HL-60 (cell line): Measurements from ENCODE around the gene GPR17.

Source experiments
- CTCF ChIP-seq: IDR thresholded peaks from one replicate; pipeline ENCODE4 v1.5.1; 2011; ENCODE audit warnings: low read length, control low read depth, inconsistent platforms; ENCODE audit not compliant: insufficient read depth
- GABPA ChIP-seq: IDR thresholded peaks from 2 replicates; pipeline ENCODE4 v1.6.1; 2012; ENCODE audit warnings: low read depth
- POLR2AphosphoS5 ChIP-seq: IDR thresholded peaks from 2 replicates; pipeline ENCODE4 v1.6.1; 2012; ENCODE audit warnings: low read depth
- TF ChIP-seq, protein P1 (sequence below): IDR thresholded peaks from 2 replicates; pipeline ENCODE4 v1.6.1; 2012; ENCODE audit warnings: low read depth; ENCODE audit not compliant: insufficient replicate concordance

- no peak for TF ChIP-seq CTCF
- TF ChIP-seq POLR2AphosphoS5 = no peak
- no peak for TF ChIP-seq GABPA
- TF ChIP-seq, protein P1, sequence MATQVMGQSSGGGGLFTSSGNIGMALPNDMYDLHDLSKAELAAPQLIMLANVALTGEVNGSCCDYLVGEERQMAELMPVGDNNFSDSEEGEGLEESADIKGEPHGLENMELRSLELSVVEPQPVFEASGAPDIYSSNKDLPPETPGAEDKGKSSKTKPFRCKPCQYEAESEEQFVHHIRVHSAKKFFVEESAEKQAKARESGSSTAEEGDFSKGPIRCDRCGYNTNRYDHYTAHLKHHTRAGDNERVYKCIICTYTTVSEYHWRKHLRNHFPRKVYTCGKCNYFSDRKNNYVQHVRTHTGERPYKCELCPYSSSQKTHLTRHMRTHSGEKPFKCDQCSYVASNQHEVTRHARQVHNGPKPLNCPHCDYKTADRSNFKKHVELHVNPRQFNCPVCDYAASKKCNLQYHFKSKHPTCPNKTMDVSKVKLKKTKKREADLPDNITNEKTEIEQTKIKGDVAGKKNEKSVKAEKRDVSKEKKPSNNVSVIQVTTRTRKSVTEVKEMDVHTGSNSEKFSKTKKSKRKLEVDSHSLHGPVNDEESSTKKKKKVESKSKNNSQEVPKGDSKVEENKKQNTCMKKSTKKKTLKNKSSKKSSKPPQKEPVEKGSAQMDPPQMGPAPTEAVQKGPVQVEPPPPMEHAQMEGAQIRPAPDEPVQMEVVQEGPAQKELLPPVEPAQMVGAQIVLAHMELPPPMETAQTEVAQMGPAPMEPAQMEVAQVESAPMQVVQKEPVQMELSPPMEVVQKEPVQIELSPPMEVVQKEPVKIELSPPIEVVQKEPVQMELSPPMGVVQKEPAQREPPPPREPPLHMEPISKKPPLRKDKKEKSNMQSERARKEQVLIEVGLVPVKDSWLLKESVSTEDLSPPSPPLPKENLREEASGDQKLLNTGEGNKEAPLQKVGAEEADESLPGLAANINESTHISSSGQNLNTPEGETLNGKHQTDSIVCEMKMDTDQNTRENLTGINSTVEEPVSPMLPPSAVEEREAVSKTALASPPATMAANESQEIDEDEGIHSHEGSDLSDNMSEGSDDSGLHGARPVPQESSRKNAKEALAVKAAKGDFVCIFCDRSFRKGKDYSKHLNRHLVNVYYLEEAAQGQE = no peak
Measured at GRCh38 chr2:127661072-127661649, 15.2 kb downstream of the GPR17 start.
